ENCODE results near the gene SFTPB. TPM values are rescaled to one million over a fixed set of nuclear protein-coding genes. Genes with fewer than 3 reads are reported as not detected.

Gene SFTPB
- total RNA-seq, 1 donor from 2014 or later = not detected

DNA sequence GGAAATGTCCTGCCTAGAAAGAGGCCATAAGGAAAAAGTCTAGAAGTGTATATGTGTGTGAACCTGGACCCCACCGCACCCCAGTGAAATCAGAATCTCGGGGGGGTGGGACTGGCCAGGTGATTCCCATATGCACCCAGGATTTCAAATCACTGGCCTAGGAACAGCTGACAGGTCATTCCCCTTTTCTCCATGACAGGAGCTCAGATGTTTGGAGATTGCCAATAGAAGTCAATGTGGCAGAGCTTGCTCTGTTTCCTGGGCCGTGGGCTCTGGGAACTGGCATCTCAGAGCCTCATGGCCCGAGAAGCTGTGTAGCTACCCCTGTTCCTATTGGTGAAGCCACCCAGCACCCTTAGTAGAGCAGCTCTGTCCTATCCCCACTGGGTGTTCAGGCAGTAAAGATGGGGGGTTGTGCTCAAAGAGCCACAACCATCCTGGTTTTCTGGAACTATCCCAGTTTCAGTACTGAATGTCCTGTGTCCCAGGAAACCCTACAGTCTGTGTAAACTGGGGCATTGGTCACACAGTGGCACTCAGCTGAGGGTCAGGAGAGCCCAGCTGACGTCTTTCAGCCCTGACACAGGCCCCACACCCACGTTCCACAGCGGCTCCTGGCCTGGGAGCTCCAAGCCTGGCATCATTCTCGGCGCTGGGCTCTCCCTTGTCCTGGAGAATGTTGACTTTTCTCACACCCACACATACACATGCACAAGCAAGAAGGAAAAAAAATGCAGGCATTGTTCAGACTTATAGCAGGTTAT is 45.0 kb upstream of the SFTPB start:
- Mint-ChIP-seq H3K27ac (no peak overlapping the region), H3K4me3 (no peak overlapping the region), H3K27me3 (ENCODE audit: low read depth) (peaks cover 4% of the 10 kb centered on the region), H3K4me1 (peaks cover 19% of the 10 kb centered on the region), H3K36me3 (no peaks in the 10 kb centered on the region), H3K9me3 (no peaks in the 10 kb centered on the region)
- DNase-seq (ENCODE audit: low spot score in 2 of 2, unreplicated experiment in 2 of 2) = no peak
- TF ChIP-seq CTCF (IDR thresholded peaks at IDR 0.05; ENCODE audit: unreplicated experiment) = no peak

DNA sequence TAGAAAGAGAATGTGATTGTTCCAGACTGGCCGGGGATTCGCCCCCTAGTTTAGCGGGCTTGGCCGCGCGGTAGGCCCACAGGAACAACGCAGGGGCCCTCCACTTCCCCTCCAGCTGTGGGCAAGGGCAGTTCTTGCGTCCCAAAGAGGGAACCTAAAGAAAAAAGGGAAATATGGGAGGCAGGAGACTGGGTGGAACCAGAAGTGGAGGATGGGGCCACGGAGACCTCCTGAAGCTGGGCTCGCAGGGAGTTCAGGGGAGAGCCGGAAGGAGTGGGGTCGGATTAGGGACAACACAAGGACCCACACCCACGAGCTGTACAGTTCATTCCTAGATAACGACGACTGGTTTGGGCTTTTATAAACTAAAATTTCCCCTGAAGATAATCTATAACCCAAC is 44.3 kb upstream of the SFTPB start:
- DNase-seq (ENCODE audit: low spot score in 2 of 2, unreplicated experiment in 2 of 2) = no peak
- H3K4me3 Mint-ChIP-seq = no peak overlapping the region
- H3K4me1 Mint-ChIP-seq = peaks cover 13% of the 10 kb centered on the region
- TF ChIP-seq CTCF (IDR thresholded peaks at IDR 0.05; ENCODE audit: unreplicated experiment) = no peak
- H3K36me3 Mint-ChIP-seq = no peaks in the 10 kb centered on the region
- H3K9me3 Mint-ChIP-seq = no peaks in the 10 kb centered on the region
- H3K27ac Mint-ChIP-seq = no peak overlapping the region
- H3K27me3 Mint-ChIP-seq (ENCODE audit: low read depth) = peaks cover 9% of the 10 kb centered on the region

GRCh38 chr2:85711578-85712060 is 43.6 kb upstream of the SFTPB start:
- Mint-ChIP-seq H3K27ac (no peak overlapping the region), H3K27me3 (ENCODE audit: low read depth) (peaks cover 12% of the 10 kb centered on the region), H3K9me3 (no peaks in the 10 kb centered on the region), H3K4me3 (no peak overlapping the region), H3K4me1 (peaks cover 15% of the 10 kb centered on the region), H3K36me3 (no peaks in the 10 kb centered on the region)
- TF ChIP-seq CTCF (IDR thresholded peaks at IDR 0.05; ENCODE audit: unreplicated experiment) = no peak
- peak in 1 of 2 experiments; percentile 21 for DNase-seq (ENCODE audit: low spot score in 2 of 2, unreplicated experiment in 2 of 2)

DNA sequence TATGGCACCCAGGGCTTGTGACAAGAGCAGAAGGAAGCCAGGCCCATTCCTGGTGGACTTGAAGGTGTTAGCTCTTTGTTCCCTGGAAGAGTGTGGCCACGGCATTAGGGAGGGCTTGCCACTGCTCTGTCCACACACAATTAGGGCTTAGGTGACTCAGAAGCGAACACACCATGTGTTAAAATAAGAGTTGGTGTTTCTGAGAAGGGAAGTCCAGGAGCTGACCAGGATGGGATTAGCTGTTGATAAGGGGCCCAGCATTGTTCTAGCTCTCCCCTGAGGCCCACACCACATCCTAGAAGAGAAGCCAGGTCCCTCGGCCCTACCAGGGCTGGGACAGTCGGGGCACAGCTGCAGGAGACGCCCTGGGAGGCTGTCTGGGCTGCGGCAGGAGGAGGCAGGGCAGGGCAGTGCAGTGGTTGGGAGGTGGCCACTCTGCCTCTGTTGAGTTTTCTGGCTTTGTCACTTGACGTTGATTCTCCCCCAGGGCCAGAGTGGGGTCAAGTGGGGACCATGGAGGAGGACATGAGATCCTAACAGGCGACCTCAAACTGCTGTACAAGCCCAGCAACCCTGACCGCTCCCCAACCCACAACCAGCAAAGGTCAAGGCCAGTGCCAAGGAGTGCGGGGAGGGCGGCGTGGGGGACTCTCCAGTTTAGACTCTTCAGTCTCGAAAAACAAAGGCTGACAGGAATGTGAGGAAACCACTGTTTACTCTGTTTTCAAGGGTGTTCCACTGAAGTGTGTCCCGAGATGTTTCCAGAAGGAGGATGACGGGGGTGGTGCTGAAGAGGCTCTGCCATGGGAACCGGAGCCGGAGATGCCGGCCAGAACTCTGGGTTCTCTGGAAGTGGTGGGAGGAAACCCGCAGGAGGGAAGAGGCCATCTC is 42.9 kb upstream of the SFTPB start:
- no peak for TF ChIP-seq CTCF (IDR thresholded peaks at IDR 0.05; ENCODE audit: unreplicated experiment)
- Mint-ChIP-seq H3K4me3 (no peak overlapping the region), H3K27ac (no peak overlapping the region), H3K4me1 (peaks cover 13% of the 10 kb centered on the region), H3K36me3 (no peaks in the 10 kb centered on the region), H3K9me3 (no peaks in the 10 kb centered on the region), H3K27me3 (ENCODE audit: low read depth) (peaks cover 12% of the 10 kb centered on the region)
- DNase-seq (ENCODE audit: low spot score in 2 of 2, unreplicated experiment in 2 of 2) = peak in 1 of 2 experiments; percentile 26

DNA sequence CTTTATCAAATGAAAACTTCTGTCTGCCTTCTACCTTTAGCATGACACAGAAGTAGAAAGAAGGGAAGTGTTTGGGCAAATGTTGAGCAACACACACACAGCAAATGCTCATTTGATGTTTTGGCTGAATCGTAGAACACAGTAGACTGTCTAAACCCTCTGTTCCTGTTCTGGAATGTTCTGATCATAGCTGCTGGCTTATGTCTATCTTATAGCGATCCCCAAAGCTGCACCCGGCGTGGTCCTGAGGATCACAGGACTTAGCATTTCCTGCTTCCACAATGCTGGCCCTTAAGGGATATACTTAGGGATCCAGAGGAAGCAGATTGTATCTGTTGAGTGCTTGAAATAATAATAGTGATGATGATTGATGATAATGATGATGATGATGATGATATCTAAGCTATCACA is 41.4 kb upstream of the SFTPB start:
- TF ChIP-seq CTCF (IDR thresholded peaks at IDR 0.05; ENCODE audit: unreplicated experiment) = no peak
- peaks cover 13% of the 10 kb centered on the region for H3K4me1 Mint-ChIP-seq
- no peaks in the 10 kb centered on the region for H3K9me3 Mint-ChIP-seq
- H3K36me3 Mint-ChIP-seq = no peaks in the 10 kb centered on the region
- no peak overlapping the region for H3K27ac Mint-ChIP-seq
- no peak overlapping the region for H3K4me3 Mint-ChIP-seq
- DNase-seq (ENCODE audit: low spot score in 2 of 2, unreplicated experiment in 2 of 2) = no peak
- peaks cover 12% of the 10 kb centered on the region for H3K27me3 Mint-ChIP-seq (ENCODE audit: low read depth)

Data from mesothelial cell of epicardium (in vitro differentiated cells).